GOT3 (cell line): ENCODE results near the gene USP12.

Experiments
- DNase-seq: peaks from one replicate; lab custom pipeline; 2025; ENCODE audit warnings: mixed read lengths; lab: John Stamatoyannopoulos, UW

USP12 gene

GRCh38 chr13:27120811-27121210, 50.8 kb downstream of the USP12 start:
- no peak for DNase-seq

DNA sequence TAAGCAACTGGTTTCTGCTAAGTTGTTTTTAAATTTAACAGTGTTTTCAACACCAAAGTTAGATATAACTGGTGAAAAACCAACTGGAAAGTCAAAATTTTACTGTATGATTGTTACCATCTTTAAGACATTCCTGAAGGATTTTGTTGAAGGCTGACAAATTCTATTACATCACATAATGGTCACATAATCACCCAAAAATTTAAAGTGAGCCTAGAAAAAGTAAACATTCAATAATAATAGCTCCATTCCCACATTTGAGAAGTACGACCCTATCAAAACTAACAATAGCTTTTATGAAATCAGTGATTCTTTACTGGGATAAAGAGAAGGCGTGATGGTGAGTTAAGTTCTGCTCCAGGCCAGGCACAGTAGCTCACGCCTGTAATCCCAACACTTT, 51.6 kb downstream of the USP12 start:
- DNase-seq = no peak

GRCh38 chr13:27118428-27119054, 53.1 kb downstream of the USP12 start:
- DNase-seq = no peak

- no peak for DNase-seq
Observed at GRCh38 chr13:27117952-27118351, 53.7 kb downstream of the USP12 start.

- no peak for DNase-seq
Observed at GRCh38 chr13:27117158-27117557, 54.5 kb downstream of the USP12 start.

GRCh38 chr13:27113436-27113835, 58.2 kb downstream of the USP12 start:
- DNase-seq = no peak

DNA sequence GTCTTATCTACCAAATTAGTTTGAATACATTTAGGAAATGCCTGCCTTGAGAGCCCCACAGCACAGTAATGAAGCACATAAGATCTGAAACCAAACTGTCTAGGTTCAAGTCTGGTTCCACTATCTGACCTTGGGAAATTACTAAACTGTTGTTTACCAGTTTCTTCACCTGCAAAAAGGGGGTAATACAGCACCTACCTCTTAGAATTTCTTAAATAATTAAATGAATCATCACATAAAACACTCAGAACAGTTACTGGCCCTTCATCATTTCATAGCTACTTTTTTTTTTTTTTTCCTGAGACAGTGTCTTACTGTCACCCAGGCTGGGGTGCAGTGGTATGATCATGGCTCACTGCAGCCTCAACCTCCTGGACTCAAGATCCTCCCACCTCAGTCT, 59.6 kb downstream of the USP12 start:
- no peak for DNase-seq

- no peak for DNase-seq
Observed at GRCh38 chr13:27110056-27110746, 61.4 kb downstream of the USP12 start.

- DNase-seq = no peak
Observed at GRCh38 chr13:27106144-27106543, 65.5 kb downstream of the USP12 start.

- no peak for DNase-seq
Observed at GRCh38 chr13:27104606-27105005, 67.0 kb downstream of the USP12 start.

DNA sequence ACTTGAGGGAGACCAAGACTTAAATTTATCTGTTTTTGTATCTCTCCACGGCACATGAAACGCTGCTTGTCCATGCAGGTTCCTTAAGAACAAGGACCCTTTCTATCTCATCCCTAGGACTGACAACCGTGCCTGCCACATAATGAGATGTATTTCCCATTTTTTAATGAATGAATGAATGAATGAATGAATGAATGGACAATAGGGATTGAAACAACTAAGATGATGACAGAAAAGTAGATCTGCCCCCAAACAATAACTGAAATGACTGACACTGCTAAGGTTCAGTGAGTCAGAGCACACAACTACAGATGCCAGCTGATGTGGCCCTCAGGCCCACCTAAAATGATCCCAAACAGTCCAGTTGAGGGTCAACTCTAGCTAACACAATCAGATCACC, 69.8 kb downstream of the USP12 start:
- no peak for DNase-seq

DNA sequence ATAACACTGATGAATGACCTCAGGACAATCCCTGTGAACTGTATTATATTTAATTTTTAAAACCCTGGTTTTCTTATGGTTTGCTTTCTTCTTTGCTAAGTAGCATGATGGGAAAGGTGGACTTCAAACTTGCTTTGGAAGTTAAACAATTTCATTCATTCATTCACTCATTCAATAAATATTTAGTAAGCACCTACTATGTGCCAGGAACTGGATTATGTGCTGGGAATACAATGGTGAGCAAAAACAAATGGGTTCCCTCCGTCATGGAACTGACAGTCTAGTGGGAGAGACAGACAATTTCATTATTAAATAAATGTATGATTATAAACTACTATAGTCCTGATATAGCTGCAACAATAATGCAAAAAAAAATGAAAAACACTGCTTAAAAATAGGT, 70.3 kb downstream of the USP12 start:
- DNase-seq = no peak

- DNase-seq = no peak
Observed at GRCh38 chr13:27097691-27098090, 73.9 kb downstream of the USP12 start.

GRCh38 chr13:27091451-27091850, 80.2 kb downstream of the USP12 start:
- DNase-seq = no peak

- DNase-seq = no peak
Observed at GRCh38 chr13:27088619-27089018, 83.0 kb downstream of the USP12 start.

GRCh38 chr13:27086599-27087265, 84.9 kb downstream of the USP12 start:
- DNase-seq = no peak

DNA sequence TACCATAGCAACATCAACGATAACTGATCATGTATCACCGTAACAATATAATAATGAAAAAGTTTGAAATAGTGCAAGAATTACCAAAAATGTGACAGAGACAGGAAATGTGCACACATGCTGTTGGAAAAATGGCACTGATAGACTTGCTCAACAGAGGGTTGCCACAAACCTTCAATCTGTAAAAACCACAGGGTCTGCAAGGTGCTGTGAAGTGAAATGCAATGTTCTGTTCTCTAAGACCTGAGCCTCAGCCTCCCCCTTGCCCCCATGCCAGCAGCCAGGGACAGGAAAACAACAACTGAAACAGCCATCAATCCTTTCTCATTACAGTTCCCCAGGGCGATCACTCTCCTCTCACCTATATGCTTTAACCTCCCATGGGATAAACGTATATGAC, 88.4 kb downstream of the USP12 start:
- no peak for DNase-seq

- no peak for DNase-seq
Observed at GRCh38 chr13:27081893-27082679, 89.5 kb downstream of the USP12 start.

- no peak for DNase-seq
Observed at GRCh38 chr13:27080018-27080948, 91.3 kb downstream of the USP12 start.

GRCh38 chr13:27079421-27079958, 92.1 kb downstream of the USP12 start:
- DNase-seq = no peak

- DNase-seq = no peak
Observed at GRCh38 chr13:27077451-27077850, 94.2 kb downstream of the USP12 start.
